K562 (cell line): ENCODE data around the gene JUN. TPM values are rescaled to one million over a fixed set of nuclear protein-coding genes. Genes with fewer than 3 reads are reported as not detected.

Experiments used
- ATAC-seq: fragments of 200-7000 bp; cut with Tn5 transposase; 3 replicates; pipeline ENCODE4 v1.9.1; 2020; ENCODE audit warnings: moderate library complexity
- BruUV-seq: library from RNA; stranded (reverse); fragments of 400-500 nt; replicated peaks from 2 replicates; lab custom pipeline; 2021; lab: Mats Ljungman, UMichigan
- CTCF ChIA-PET: fragments of 300-600 bp; formaldehyde crosslinking; extraction: SDS; loops from one replicate; lab custom pipeline; 2021; ENCODE audit warnings: low intra/inter-chr PET ratio; lab: Yijun Ruan, JAX
- POLR2A ChIA-PET: fragments of 300-600, 350-650 bp; sonication (Branson Sonifier 250); formaldehyde crosslinking; extraction: SDS; loops from one replicate; lab custom pipeline; 2021; ENCODE audit warnings: antibody characterized with exemption, inconsistent platforms; lab: Yijun Ruan, JAX
- DNase-seq, 4 experiments: peaks; one replicate each; pipeline versions ENCODE4 v3.0.0 to v3.0.0-alpha.2; 2011 to 2018; ENCODE audit warnings: low spot score in 3 of 4, mixed read lengths in 3 of 4; ENCODE audit errors: extremely low read depth in 1 of 4
- FAIRE-seq: peaks from 2 replicates; lab custom pipeline; 2011; peaks lifted over from hg19 to GRCh38; lab: Jason Lieb, UNC
- H2AFZ ChIP-seq: 2 replicates; pipeline ENCODE4 v1.6.0; 2011; ENCODE audit warnings: low read depth, low read length, control low read depth, inconsistent platforms
- H3K27ac ChIP-seq: fragments of 200-600 bp; 3 replicates; pipeline ENCODE4 v1.8.0; 2011; ENCODE audit warnings: low read depth, mild to moderate bottlenecking, control low read depth, inconsistent platforms, low read length, moderate library complexity, mixed read lengths; ENCODE audit errors: extremely low read depth
- H3K27me3 ChIP-seq, 2 experiments: fragments of 300-600 bp in 1 of 2; 2 replicates in 1 of 2; 3 replicates in 1 of 2; pipeline versions ENCODE4 v1.6.0 to v1.8.0; 2011; ENCODE audit warnings: inconsistent platforms in 2 of 2, low read length in 2 of 2, mild to moderate bottlenecking in 1 of 2, mixed read lengths in 1 of 2, moderate library complexity in 1 of 2; ENCODE audit not compliant: control insufficient read depth in 2 of 2, insufficient read depth in 2 of 2
- H3K36me3 ChIP-seq: fragments of 300-600 bp; 3 replicates; pipeline ENCODE4 v1.8.0; 2011; ENCODE audit warnings: mild to moderate bottlenecking, low read length, inconsistent platforms; ENCODE audit not compliant: control insufficient read depth, insufficient read depth
- H3K4me1 ChIP-seq, 2 experiments: fragments of 200-600 bp in 1 of 2; replicated peaks in 1 of 2; 2 replicates in 1 of 2; 3 replicates in 1 of 2; pipeline versions ENCODE4 v1.5.1 to v1.8.0; 2011; ENCODE audit warnings: inconsistent platforms in 2 of 2, low read length in 2 of 2, mild to moderate bottlenecking in 1 of 2, mixed read lengths in 1 of 2, moderate library complexity in 1 of 2; ENCODE audit not compliant: control insufficient read depth in 2 of 2, insufficient read depth in 2 of 2
- H3K4me2 ChIP-seq: 2 replicates; pipeline ENCODE4 v1.6.1; 2011; ENCODE audit warnings: low read length, control low read depth, inconsistent platforms, mixed read lengths; ENCODE audit not compliant: insufficient read depth
- H3K4me3 ChIP-seq: fragments of 200-600 bp; sonication (generic), shearing (Covaris generic); 2 replicates; pipeline ENCODE4 v1.5.1; 2016; ENCODE audit warnings: control low read depth, inconsistent platforms
- H3K79me2 ChIP-seq: fragments of 200-600 bp; 3 replicates; pipeline ENCODE4 v1.8.0; 2011; ENCODE audit warnings: low read length, inconsistent platforms; ENCODE audit not compliant: control insufficient read depth, insufficient read depth
- H3K9ac ChIP-seq, 2 experiments: 2 replicates each; pipeline versions ENCODE4 v1.6.0 to v1.6.1; 2011; ENCODE audit warnings: low read depth in 2 of 2, low read length in 2 of 2, control low read depth in 1 of 2, inconsistent platforms in 1 of 2, mild to moderate bottlenecking in 1 of 2, mixed read lengths in 1 of 2; ENCODE audit not compliant: insufficient read depth in 1 of 2
- H3K9me1 ChIP-seq: one replicate; pipeline ENCODE4 v1.6.0; 2011; ENCODE audit warnings: inconsistent platforms, mild to moderate bottlenecking, low read length, moderate library complexity; ENCODE audit not compliant: control insufficient read depth, insufficient read depth
- H3K9me3 ChIP-seq: replicated peaks from 2 replicates; pipeline ENCODE4 v1.5.1; 2011; ENCODE audit warnings: low read depth, low read length, inconsistent platforms; ENCODE audit not compliant: control insufficient read depth, insufficient read depth
- H4K20me1 ChIP-seq: replicated peaks from 2 replicates; pipeline ENCODE4 v1.6.1; 2011; ENCODE audit warnings: low read length, inconsistent platforms, mixed read lengths; ENCODE audit not compliant: control insufficient read depth, insufficient read depth
- PYGO2 ChIP-seq: fragments of 450-650 bp; IDR thresholded peaks from 2 replicates; pipeline ENCODE4 v1.6.1; 2016; ENCODE audit warnings: mild to moderate bottlenecking, missing genetic modification characterization, moderate library complexity, missing compliant biosample characterization
- RBM22 ChIP-seq: fragments of 200-400 bp; formaldehyde crosslinking; IDR thresholded peaks from 2 replicates; pipeline ENCODE4 v1.6.1; 2018; ENCODE audit warnings: low read length, low read depth; ENCODE audit not compliant: poor library complexity, severe bottlenecking
- RFX1 ChIP-seq: fragments of 450-650 bp; IDR thresholded peaks from 2 replicates; pipeline ENCODE4 v1.6.1; 2016; ENCODE audit warnings: mild to moderate bottlenecking, moderate library complexity
- ZNF77 ChIP-seq: fragments of 250-450 bp; sonication (Bioruptor Pico); IDR thresholded peaks from 2 replicates; pipeline ENCODE4 v1.5.0; 2020
- WGBS: fragments of 100-300 bp; shearing (Covaris generic); methylation state at CpG from one replicate; pipeline ENCODE4 v1.1.6; 2016; ENCODE audit warnings: low coverage, mixed read lengths; ENCODE audit not compliant: insufficient coverage; ENCODE audit errors: missing lambda C conversion rate; 5-methylcytosine and 5-hydroxymethylcytosine counted together
- in situ Hi-C: fragments of 300-500 bp; cut with MboI; formaldehyde crosslinking; loops from 4 replicates; pipeline ENCODE4 v1.15.0; 2018; ENCODE audit warnings: inconsistent platforms, mixed read lengths
- intact Hi-C: fragments of 100-400 bp; cut with micrococcal nuclease; formaldehyde crosslinking; loops from 2 replicates; pipeline ENCODE4 v1.14.2; 2022
- polyA plus RNA-seq, 8 experiments: library from polyadenylated mRNA; depleted of rRNA in 4 of 8; stranded (reverse) in 5 of 8; unstranded in 3 of 8; fragments of >200 nt; fragmentation: Nextera tagmentation in 2 of 8; fragmentation: Illumina TruSeq in 1 of 8; extraction: Ambion mirVana in 2 of 8; extraction: Trizol in 1 of 8; gene quantifications; 2 replicates each; pipeline versions ENCODE4 v1.2.1 to v1.2.3, GENCODE V29; 2011 to 2014; ENCODE audit warnings: inconsistent platforms in 1 of 8, missing spikeins in 1 of 8
- total RNA-seq, 7 experiments: library from RNA; depleted of rRNA in 6 of 7; stranded (reverse); fragments of >200 nt in 6 of 7; fragmentation: Illumina TruSeq in 2 of 7; extraction: Trizol in 2 of 7; gene quantifications; 2 replicates each; pipeline versions ENCODE4 v1.2.1 to v1.2.3, GENCODE V29; 2011 to 2021; ENCODE audit warnings: low replicate concordance in 1 of 7
- TF ChIP-seq, protein P1 (sequence below): sonication (generic); formaldehyde crosslinking; IDR thresholded peaks from 2 replicates; pipeline ENCODE4 v1.8.0; 2022; ENCODE audit warnings: mild to moderate bottlenecking, missing genetic modification reagents
- TF ChIP-seq, protein P2 (sequence below), 3 experiments: fragments of 200-800 bp in 1 of 3; fragments of 250-450 bp in 1 of 3; fragments of 450-650 bp in 1 of 3; sonication (Bioruptor Pico) in 1 of 3; sonication (Bioruptor generic) in 1 of 3; formaldehyde crosslinking in 1 of 3; IDR thresholded peaks; 2 replicates each; pipeline versions ENCODE4 v1.6.1 to v1.8.0; 2016 to 2022; ENCODE audit warnings: mild to moderate bottlenecking in 2 of 3, missing genetic modification characterization in 2 of 3, missing compliant biosample characterization in 1 of 3, moderate library complexity in 1 of 3
- TF ChIP-seq, protein P3 (sequence below), 2 experiments: fragments of 450-650 bp in 1 of 2; sonication (generic) in 1 of 2; formaldehyde crosslinking in 1 of 2; IDR thresholded peaks in 1 of 2; conservative IDR thresholded peaks in 1 of 2; 2 replicates each; pipeline versions ENCODE4 v1.6.1 to v1.8.1; 2016 to 2023; ENCODE audit warnings: mild to moderate bottlenecking in 2 of 2, moderate library complexity in 2 of 2, inconsistent platforms in 1 of 2, missing genetic modification reagents in 1 of 2

The JUN gene
- total and polyA plus RNA-seq, 9 of the 15 experiments (the other 6 are each of a cell fraction or from before 2014, with no cell fraction given): 0.32 to 23.4 (median 4.0) TPM

DNA sequence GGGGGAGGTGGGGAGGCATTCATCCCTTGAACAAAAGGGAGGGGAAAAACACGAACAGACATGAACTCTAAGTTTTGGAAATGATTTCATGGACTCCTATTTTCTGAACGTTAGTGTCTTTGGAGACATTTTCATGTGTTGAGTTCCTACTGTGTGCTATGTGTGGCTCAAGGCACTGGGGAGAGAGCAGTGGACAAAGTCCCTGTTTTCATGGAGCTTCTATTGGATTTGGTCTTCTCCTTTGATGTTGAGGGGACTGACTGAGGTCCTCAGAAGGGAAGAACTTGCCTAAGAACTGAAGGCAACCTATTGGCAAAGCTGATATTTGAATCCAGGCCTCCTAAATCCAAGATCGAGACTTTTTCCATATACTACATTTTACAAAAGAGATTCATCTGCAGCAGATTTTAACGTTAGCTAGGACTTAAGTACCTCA, 30.4 kb downstream of the JUN start:
- no peak overlapping the region for H3K9ac ChIP-seq
- ChIA-PET POLR2A (interaction anchor here (1.1 kb wide), 1 partner anchor 440 kb away, joined by 4 read pairs; no protein-coding TSS in a partner anchor), CTCF (no interaction called here)
- H3K36me3 ChIP-seq: no peaks in the 10 kb centered on the region
- H3K4me1 ChIP-seq: peaks cover 10 to 26% of the 10 kb centered on the region in 2 experiments
- no peak for DNase-seq
- TF ChIP-seq, protein P1, sequence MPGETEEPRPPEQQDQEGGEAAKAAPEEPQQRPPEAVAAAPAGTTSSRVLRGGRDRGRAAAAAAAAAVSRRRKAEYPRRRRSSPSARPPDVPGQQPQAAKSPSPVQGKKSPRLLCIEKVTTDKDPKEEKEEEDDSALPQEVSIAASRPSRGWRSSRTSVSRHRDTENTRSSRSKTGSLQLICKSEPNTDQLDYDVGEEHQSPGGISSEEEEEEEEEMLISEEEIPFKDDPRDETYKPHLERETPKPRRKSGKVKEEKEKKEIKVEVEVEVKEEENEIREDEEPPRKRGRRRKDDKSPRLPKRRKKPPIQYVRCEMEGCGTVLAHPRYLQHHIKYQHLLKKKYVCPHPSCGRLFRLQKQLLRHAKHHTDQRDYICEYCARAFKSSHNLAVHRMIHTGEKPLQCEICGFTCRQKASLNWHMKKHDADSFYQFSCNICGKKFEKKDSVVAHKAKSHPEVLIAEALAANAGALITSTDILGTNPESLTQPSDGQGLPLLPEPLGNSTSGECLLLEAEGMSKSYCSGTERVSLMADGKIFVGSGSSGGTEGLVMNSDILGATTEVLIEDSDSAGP (CRISPR knock-in tag): no peak
- peak; percentile 75 for TF ChIP-seq RFX1
- ATAC-seq: no peak
- no peak overlapping the region for H3K4me3 ChIP-seq
- H4K20me1 ChIP-seq: no peaks in the 10 kb centered on the region
- in situ Hi-C loops (no loop called here), intact Hi-C loops (no loop called here)
- 42% methylated on average over 4 of the region's 4 CpGs for WGBS
- FAIRE-seq: no peak
- no peaks in the 10 kb centered on the region for H3K9me3 ChIP-seq
- H3K4me2 ChIP-seq: no peak overlapping the region
- H3K27ac ChIP-seq: no peak overlapping the region
- BruUV-seq: no TSS peak
- H3K27me3 ChIP-seq: no peaks in the 10 kb centered on the region
- peaks cover 7% of the 10 kb centered on the region for H3K9me1 ChIP-seq
- H2AFZ ChIP-seq: no peak overlapping the region
- no peaks in the 10 kb centered on the region for H3K79me2 ChIP-seq

DNA sequence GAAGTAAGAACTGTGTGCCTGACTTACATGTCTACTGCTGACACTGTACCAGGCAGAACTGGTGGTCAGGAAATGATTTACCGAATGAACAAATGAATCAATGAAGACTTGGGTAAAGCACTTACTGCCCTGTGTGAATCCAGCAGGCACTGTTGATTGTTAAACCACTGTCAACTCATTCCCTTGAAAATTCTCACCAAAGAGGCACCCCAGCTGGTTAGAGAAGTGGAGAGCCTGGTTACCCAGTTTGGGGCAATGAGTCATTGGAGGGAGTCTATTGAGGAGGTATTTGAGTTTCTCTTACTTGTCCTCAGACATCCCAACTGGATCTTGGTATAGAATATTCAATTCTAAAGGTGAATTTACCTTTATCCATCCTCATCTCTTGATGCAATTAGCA, 34.2 kb downstream of the JUN start:
- no peaks in the 10 kb centered on the region for H3K36me3 ChIP-seq
- DNase-seq (no peak), FAIRE-seq (no peak), ATAC-seq (no peak)
- peaks cover 0 to 9% of the 10 kb centered on the region in 2 experiments; a peak in 2 of 5 replicates for H3K4me1 ChIP-seq
- H3K79me2 ChIP-seq: no peaks in the 10 kb centered on the region
- no peaks in the 10 kb centered on the region for H4K20me1 ChIP-seq
- H3K27me3 ChIP-seq: no peaks in the 10 kb centered on the region; a peak in 1 of 5 replicates
- intact Hi-C loops (no loop called here), in situ Hi-C loops (loop anchor here (10.0 to 25.0 kb wide), 3 partner anchors 955 to 1188 kb away; partner anchors contain the start of gene CYP2J2)
- ChIA-PET CTCF (no interaction called here), POLR2A (interaction anchor here (1.7 kb wide), 1 partner anchor 34 kb away, joined by 6 read pairs; the partner anchor contains the start of gene JUN)
- no peak overlapping the region for H3K4me2 ChIP-seq
- no peaks in the 10 kb centered on the region for H3K9me3 ChIP-seq
- no peak overlapping the region for H3K4me3 ChIP-seq
- no peak overlapping the region for H3K9ac ChIP-seq
- 0% methylated on average over 1 of the region's 1 CpG for WGBS
- H3K9me1 ChIP-seq: peaks cover 3% of the 10 kb centered on the region
- no peak overlapping the region for H3K27ac ChIP-seq
- no TSS peak for BruUV-seq
- H2AFZ ChIP-seq: no peak overlapping the region
- TF ChIP-seq, protein P2, sequence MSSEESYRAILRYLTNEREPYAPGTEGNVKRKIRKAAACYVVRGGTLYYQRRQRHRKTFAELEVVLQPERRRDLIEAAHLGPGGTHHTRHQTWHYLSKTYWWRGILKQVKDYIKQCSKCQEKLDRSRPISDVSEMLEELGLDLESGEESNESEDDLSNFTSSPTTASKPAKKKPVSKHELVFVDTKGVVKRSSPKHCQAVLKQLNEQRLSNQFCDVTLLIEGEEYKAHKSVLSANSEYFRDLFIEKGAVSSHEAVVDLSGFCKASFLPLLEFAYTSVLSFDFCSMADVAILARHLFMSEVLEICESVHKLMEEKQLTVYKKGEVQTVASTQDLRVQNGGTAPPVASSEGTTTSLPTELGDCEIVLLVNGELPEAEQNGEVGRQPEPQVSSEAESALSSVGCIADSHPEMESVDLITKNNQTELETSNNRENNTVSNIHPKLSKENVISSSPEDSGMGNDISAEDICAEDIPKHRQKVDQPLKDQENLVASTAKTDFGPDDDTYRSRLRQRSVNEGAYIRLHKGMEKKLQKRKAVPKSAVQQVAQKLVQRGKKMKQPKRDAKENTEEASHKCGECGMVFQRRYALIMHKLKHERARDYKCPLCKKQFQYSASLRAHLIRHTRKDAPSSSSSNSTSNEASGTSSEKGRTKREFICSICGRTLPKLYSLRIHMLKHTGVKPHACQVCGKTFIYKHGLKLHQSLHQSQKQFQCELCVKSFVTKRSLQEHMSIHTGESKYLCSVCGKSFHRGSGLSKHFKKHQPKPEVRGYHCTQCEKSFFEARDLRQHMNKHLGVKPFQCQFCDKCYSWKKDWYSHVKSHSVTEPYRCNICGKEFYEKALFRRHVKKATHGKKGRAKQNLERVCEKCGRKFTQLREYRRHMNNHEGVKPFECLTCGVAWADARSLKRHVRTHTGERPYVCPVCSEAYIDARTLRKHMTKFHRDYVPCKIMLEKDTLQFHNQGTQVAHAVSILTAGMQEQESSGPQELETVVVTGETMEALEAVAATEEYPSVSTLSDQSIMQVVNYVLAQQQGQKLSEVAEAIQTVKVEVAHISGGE (CRISPR knock-in tag; IDR thresholded peaks at IDR 0.05): no peak
- TF ChIP-seq PYGO2 (tag) (no peak), ZNF77 (CRISPR knock-in tag) (no peak), RBM22 (no peak)
- TF ChIP-seq, protein P3, sequence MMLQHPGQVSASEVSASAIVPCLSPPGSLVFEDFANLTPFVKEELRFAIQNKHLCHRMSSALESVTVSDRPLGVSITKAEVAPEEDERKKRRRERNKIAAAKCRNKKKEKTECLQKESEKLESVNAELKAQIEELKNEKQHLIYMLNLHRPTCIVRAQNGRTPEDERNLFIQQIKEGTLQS (IDR thresholded peaks at IDR 0.05): no peak
- TF ChIP-seq, protein P3 (CRISPR knock-in tag; conservative IDR thresholded peaks at IDR 0.05): no peak
